HG03159 (cell line): ENCODE results near the gene CDK3.

Experiments used
- ATAC-seq: cut with Tn5 transposase; IDR thresholded peaks from one replicate; pipeline ENCODE4 v1.9.1; 2021; ENCODE audit warnings: mild to moderate bottlenecking, moderate library complexity; ENCODE audit not compliant: unreplicated experiment

CDK3 gene

GRCh38 chr17:75987041-75987440 lies 13.6 kb upstream of the CDK3 start:
- no peak for ATAC-seq

GRCh38 chr17:75991396-75991795 lies 9.3 kb upstream of the CDK3 start:
- no peak for ATAC-seq

- ATAC-seq = no peak
Measured at GRCh38 chr17:75994802-75995370, 5.8 kb upstream of the CDK3 start.

GRCh38 chr17:75995385-75995925 lies 5.2 kb upstream of the CDK3 start:
- no peak for ATAC-seq

- ATAC-seq = no peak
Measured at GRCh38 chr17:75996665-75997590, 3.7 kb upstream of the CDK3 start.

GRCh38 chr17:75998327-75998795 lies 2.3 kb upstream of the CDK3 start:
- ATAC-seq = no peak

GRCh38 chr17:76000016-76000754 lies 470 bp upstream of the CDK3 start:
- ATAC-seq = no peak

- ATAC-seq = no peak
Measured at GRCh38 chr17:76002100-76002499, 1.4 kb downstream of the CDK3 start.

- no peak for ATAC-seq
Measured at GRCh38 chr17:76003915-76004314, 3.3 kb downstream of the CDK3 start.

- no peak for ATAC-seq
Measured at GRCh38 chr17:76004750-76005262, 4.2 kb downstream of the CDK3 start.

- no peak for ATAC-seq
Measured at GRCh38 chr17:76005263-76006149, 4.9 kb downstream of the CDK3 start.

GRCh38 chr17:76007131-76007849 lies 6.6 kb downstream of the CDK3 start:
- ATAC-seq = no peak

- ATAC-seq = no peak
Measured at GRCh38 chr17:76007850-76008165, 7.2 kb downstream of the CDK3 start.

GRCh38 chr17:76008208-76008607 lies 7.6 kb downstream of the CDK3 start:
- no peak for ATAC-seq

- ATAC-seq = no peak
Measured at GRCh38 chr17:76008630-76009425, 8.2 kb downstream of the CDK3 start.

GRCh38 chr17:76009447-76009846 lies 8.8 kb downstream of the CDK3 start:
- ATAC-seq = no peak

GRCh38 chr17:76009969-76010661 lies 9.5 kb downstream of the CDK3 start:
- no peak for ATAC-seq

GRCh38 chr17:76011951-76012350 lies 11.3 kb downstream of the CDK3 start:
- ATAC-seq = no peak
